Psoas muscle (tissue), 8 donors: ENCODE data around the gene FOXP2. TPM values are rescaled to one million over a fixed set of nuclear protein-coding genes. Genes with fewer than 3 reads are reported as not detected.

ENCODE experiments used
- ATAC-seq, 4 donors: fragments of 200-7000 bp; cut with Tn5 transposase; one replicate each; pipeline ENCODE4 v1.9.1; 2020; ENCODE audit warnings: moderate library complexity in 3 of 4, mild to moderate bottlenecking in 2 of 4
- DNase-seq, 2 donors: peaks; one replicate each; pipeline ENCODE4 v3.0.0-alpha.2; 2020
- H3K27ac ChIP-seq: fragments of 200-600 bp; one replicate; pipeline ENCODE4 v1.8.0; 2022
- H3K27me3 ChIP-seq, 3 donors: fragments of 200-600 bp in 1 of 3; one replicate each; pipeline versions ENCODE4 v1.6.1 to v1.8.0; 2013 to 2022; ENCODE audit warnings: low read length in 2 of 3, mild to moderate bottlenecking in 2 of 3, moderate library complexity in 1 of 3; ENCODE audit not compliant: insufficient read depth in 3 of 3
- H3K36me3 ChIP-seq, 2 donors: fragments of 200-600 bp in 1 of 2; one replicate each; pipeline versions ENCODE4 v1.6.1 to v1.8.0; 2013 to 2022; ENCODE audit warnings: low read depth in 1 of 2, mild to moderate bottlenecking in 1 of 2, moderate library complexity in 1 of 2; ENCODE audit not compliant: insufficient read depth in 1 of 2
- H3K4me1 ChIP-seq: fragments of 200-600 bp; one replicate; pipeline ENCODE4 v1.8.0; 2022
- H3K4me3 ChIP-seq: fragments of 200-600 bp; one replicate; pipeline ENCODE4 v1.8.0; 2022; ENCODE audit warnings: mild to moderate bottlenecking
- H3K9me3 ChIP-seq: fragments of 200-600 bp; one replicate; pipeline ENCODE4 v1.8.0; 2022
- CTCF ChIP-seq: fragments of 200-600 bp; IDR thresholded peaks from one replicate; pipeline ENCODE4 v1.8.0; 2022; ENCODE audit warnings: antibody characterized with exemption
- WGBS, 3 donors: extraction: QIAGEN DNeasy Blood & Tissue Kit; methylation state at CpG; one replicate each; pipeline versions ENCODE4 v1.1.6 to v1.1.7; 2013; 5-methylcytosine and 5-hydroxymethylcytosine counted together
- intact Hi-C, 2 donors: fragments of 100-400 bp; cut with DNase I; formaldehyde crosslinking; loops; one replicate each; pipeline versions ENCODE4 v1.11.0 to v1.14.2; 2022
- polyA plus RNA-seq, 3 donors: library from polyadenylated mRNA; stranded (reverse); fragments of 200-250 nt; gene quantifications; one replicate each; pipeline ENCODE4 v1.2.3, GENCODE V29; 2013
- total RNA-seq, 4 donors: library from RNA; stranded (reverse); fragmentation: NEBNext Ultra II Directional in 2 of 4; extraction: Animal tissue kit (Norgen Biotek cat#: 25700) in 2 of 4; gene quantifications; one replicate each; pipeline versions ENCODE4 v1.2.1 to v1.2.4, GENCODE V29; 2021 to 2023
- donor health status: healthy with polysubstance abuse.
- donor health status: DM: no; HTN: no; CAD: no; lungs with moderate emphysema.
- donor health status: Bipolar disorder and iron deficiency.
- donor health status: healthy.
- donor health status: DM: yes; HTN: yes; CAD: no.
- donor health status: DM: no; HTN: no; CAD: no.
- donor health status: DM: no; HTN: no; CAD: no.
- donor health status: DM: yes; HTN: yes; CAD: no.

FOXP2 gene
- total and polyA plus RNA-seq, 7 donors = 0.35 to 6.7 (median 5.1) TPM

GRCh38 chr7:114622221-114622620 is 207.6 kb downstream of the FOXP2 start:
- ATAC-seq = no peak
- Histone ChIP-seq H3K9me3 (no peaks in the 10 kb centered on the region), H3K36me3 (no peaks in the 10 kb centered on the region), H3K4me1 (no peaks in the 10 kb centered on the region), H3K27ac (no peak overlapping the region), H3K4me3 (no peak overlapping the region), H3K27me3 (no peaks in the 10 kb centered on the region)
- 90 to 96% (median 93%) methylated on average over 1 of the region's 1 CpG for WGBS, 3 donors
- DNase-seq = no peak
- TF ChIP-seq CTCF = no peak
- intact Hi-C loops = no loop called here

DNA sequence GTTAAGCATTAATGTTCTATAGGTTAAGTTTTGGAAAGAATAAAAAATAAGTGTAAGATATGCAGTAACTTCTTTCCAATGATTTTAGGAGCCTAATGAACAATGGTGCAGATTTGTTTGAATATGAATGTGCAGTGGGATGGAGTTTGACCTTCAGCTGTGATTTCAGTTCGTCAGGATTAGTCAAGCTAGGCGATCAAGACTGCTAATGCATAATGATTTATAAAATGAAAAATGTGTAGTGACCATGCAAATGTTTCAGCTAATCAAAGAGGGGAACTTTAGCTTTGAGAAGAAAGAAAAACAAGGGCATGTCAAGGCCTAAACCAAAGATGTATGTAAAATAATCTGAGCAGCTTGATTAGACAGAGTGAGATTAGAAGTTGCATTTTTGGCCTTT is 208.5 kb downstream of the FOXP2 start:
- no peak for ATAC-seq
- intact Hi-C loops = no loop called here
- TF ChIP-seq CTCF = no peak
- Histone ChIP-seq H3K27ac (no peak overlapping the region), H3K36me3 (no peaks in the 10 kb centered on the region), H3K4me1 (no peaks in the 10 kb centered on the region), H3K9me3 (no peaks in the 10 kb centered on the region), H3K4me3 (no peak overlapping the region), H3K27me3 (no peaks in the 10 kb centered on the region)
- 48 to 73% (median 66%) methylated on average over 2 of the region's 2 CpGs for WGBS, 3 donors
- DNase-seq = no peak

DNA sequence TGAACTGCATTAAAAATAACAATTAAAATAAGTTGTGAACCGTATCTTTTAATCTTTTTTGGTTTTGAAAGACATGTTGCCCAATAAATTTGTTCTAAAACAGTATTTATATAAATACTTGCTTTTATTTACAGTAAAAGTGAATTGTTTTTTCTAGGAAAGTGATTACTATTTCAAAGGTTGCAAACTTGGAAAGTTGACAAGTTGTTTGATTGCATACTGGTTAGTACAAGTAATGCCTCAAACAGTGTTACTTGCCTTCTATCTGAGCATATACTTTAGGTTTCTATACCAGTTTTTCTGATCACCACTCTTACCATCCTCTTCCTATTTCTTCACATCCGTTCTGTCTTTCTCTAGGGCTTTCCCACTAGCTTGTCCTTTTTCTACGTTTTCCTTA is 212.6 kb downstream of the FOXP2 start:
- DNase-seq (no peak), ATAC-seq (no peak)
- Histone ChIP-seq H3K27me3 (no peaks in the 10 kb centered on the region), H3K4me1 (no peaks in the 10 kb centered on the region), H3K27ac (no peak overlapping the region), H3K4me3 (no peak overlapping the region), H3K36me3 (peaks cover 5 to 35% of the 10 kb centered on the region in 2 donors), H3K9me3 (no peaks in the 10 kb centered on the region)
- WGBS, 3 donors = 80 to 86% (median 86%) methylated on average over 3 of the region's 3 CpGs
- intact Hi-C loops = no loop called here
- TF ChIP-seq CTCF = no peak

- Histone ChIP-seq H3K4me3 (no peak overlapping the region), H3K9me3 (no peaks in the 10 kb centered on the region), H3K27me3 (no peaks in the 10 kb centered on the region), H3K27ac (no peak overlapping the region), H3K36me3 (peaks cover 5 to 41% of the 10 kb centered on the region in 2 donors), H3K4me1 (no peaks in the 10 kb centered on the region)
- ATAC-seq (no peak), DNase-seq (no peak)
- no peak for TF ChIP-seq CTCF
- whole genome bisulfite sequencing, 3 donors = 76 to 82% (median 78%) methylated on average over 2 of the region's 2 CpGs
- intact Hi-C loops = no loop called here
Observed at GRCh38 chr7:114628362-114628761, 213.7 kb downstream of the FOXP2 start.

GRCh38 chr7:114629762-114630161 is 215.1 kb downstream of the FOXP2 start:
- H3K4me3 ChIP-seq = no peak overlapping the region
- peaks cover 5 to 49% of the 10 kb centered on the region in 2 donors for H3K36me3 ChIP-seq
- ATAC-seq (no peak), DNase-seq (no peak)
- WGBS, 3 donors = 84 to 92% (median 89%) methylated on average over 3 of the region's 3 CpGs
- no peak for TF ChIP-seq CTCF
- intact Hi-C loops = no loop called here
- no peaks in the 10 kb centered on the region for H3K27me3 ChIP-seq
- no peak overlapping the region for H3K27ac ChIP-seq
- H3K4me1 ChIP-seq = no peaks in the 10 kb centered on the region
- H3K9me3 ChIP-seq = no peaks in the 10 kb centered on the region
